Endothelial cell of umbilical vein (primary cell): Measurements from ENCODE around the gene ARID1B. TPM values are rescaled to one million over a fixed set of nuclear protein-coding genes. Genes with fewer than 3 reads are reported as not detected.

Experiments used
- BruUV-seq: library from RNA; stranded (reverse); fragments of 400-500 nt; replicated peaks from 2 replicates; lab custom pipeline; 2021; lab: Mats Ljungman, UMichigan
- CTCF ChIA-PET: fragments of 300-600, 350-600 bp; sonication (Branson Sonifier 250); formaldehyde crosslinking; loops from one replicate; lab custom pipeline; 2021; ENCODE audit warnings: antibody characterized with exemption, inconsistent platforms; lab: Charles Lee
- POLR2A ChIA-PET: fragments of 300-600, 350-600 bp; sonication (Branson Sonifier 250); formaldehyde crosslinking; loops from one replicate; lab custom pipeline; 2021; ENCODE audit warnings: antibody characterized with exemption, inconsistent platforms; lab: Charles Lee
- DNase-seq: peaks from one replicate; pipeline ENCODE4 v3.0.0-alpha.2; 2011; ENCODE audit warnings: low read depth, low spot score
- FAIRE-seq: peaks from 2 replicates; lab custom pipeline; 2011; peaks lifted over from hg19 to GRCh38; lab: Jason Lieb, UNC
- H2AFZ ChIP-seq: 2 replicates; pipeline ENCODE4 v1.6.0; 2012; ENCODE audit warnings: low read depth, low read length, control low read depth, inconsistent platforms
- H3K27ac ChIP-seq: 2 replicates; pipeline ENCODE4 v1.5.1; 2011; ENCODE audit warnings: low read depth, mild to moderate bottlenecking, control low read depth, low read length, moderate library complexity; ENCODE audit not compliant: insufficient read depth
- H3K27me3 ChIP-seq, 2 experiments: 2 replicates each; pipeline versions ENCODE4 v1.6.0 to v1.6.1; 2011; ENCODE audit warnings: low read length in 2 of 2, mixed read lengths in 1 of 2; ENCODE audit not compliant: control insufficient read depth in 2 of 2, insufficient read depth in 2 of 2
- H3K36me3 ChIP-seq, 2 experiments: 2 replicates in 1 of 2; 3 replicates in 1 of 2; pipeline ENCODE4 v1.5.1; 2011; ENCODE audit warnings: low read length in 2 of 2, mild to moderate bottlenecking in 1 of 2, moderate library complexity in 1 of 2; ENCODE audit not compliant: control insufficient read depth in 2 of 2, insufficient read depth in 2 of 2; ENCODE audit errors: extremely low read depth in 1 of 2
- H3K4me1 ChIP-seq: 3 replicates; pipeline ENCODE4 v1.5.1; 2011; ENCODE audit warnings: mild to moderate bottlenecking, low read length; ENCODE audit not compliant: control insufficient read depth, insufficient read depth; ENCODE audit errors: extremely low read depth
- H3K4me2 ChIP-seq: 2 replicates; pipeline ENCODE4 v1.6.1; 2011; ENCODE audit warnings: low read length, control low read depth, mixed read lengths; ENCODE audit not compliant: insufficient read depth
- H3K4me3 ChIP-seq, 3 experiments: fragments of 200-600 bp in 1 of 3; sonication (generic), shearing (Covaris generic) in 1 of 3; replicated peaks in 1 of 3; 2 replicates each; pipeline ENCODE4 v1.5.1; 2011 to 2016; ENCODE audit warnings: control low read depth in 3 of 3, low read length in 3 of 3, mild to moderate bottlenecking in 2 of 3, inconsistent platforms in 1 of 3, low read depth in 1 of 3, moderate library complexity in 1 of 3; ENCODE audit not compliant: insufficient read depth in 1 of 3
- H3K79me2 ChIP-seq: 2 replicates; pipeline ENCODE4 v1.6.0; 2012; ENCODE audit warnings: low read length, inconsistent platforms; ENCODE audit not compliant: control insufficient read depth, insufficient read depth
- H3K9ac ChIP-seq: replicated peaks from 2 replicates; pipeline ENCODE3; 2011; ENCODE audit warnings: low read length, control low read depth; ENCODE audit not compliant: insufficient read depth; ENCODE audit errors: extremely low read depth
- H3K9me1 ChIP-seq: replicated peaks from 3 replicates; pipeline ENCODE4 v1.6.0; 2011; ENCODE audit warnings: mild to moderate bottlenecking, low read length; ENCODE audit not compliant: control insufficient read depth, insufficient read depth; ENCODE audit errors: extremely low read depth
- H3K9me3 ChIP-seq: replicated peaks from 2 replicates; pipeline ENCODE4 v1.5.1; 2012; ENCODE audit warnings: low read length, inconsistent platforms; ENCODE audit not compliant: control insufficient read depth, insufficient read depth
- H4K20me1 ChIP-seq: replicated peaks from 2 replicates; pipeline ENCODE3; 2011; ENCODE audit warnings: mild to moderate bottlenecking, low read length; ENCODE audit not compliant: control insufficient read depth, insufficient read depth; ENCODE audit errors: extremely low read depth
- EZH2 ChIP-seq: IDR thresholded peaks from 2 replicates; pipeline ENCODE4 v1.6.1; 2012; ENCODE audit warnings: borderline replicate concordance, low read depth, mild to moderate bottlenecking, moderate library complexity, low read length, inconsistent platforms; ENCODE audit not compliant: severe bottlenecking
- FOS ChIP-seq: IDR thresholded peaks from 2 replicates; pipeline ENCODE4 v1.6.1; 2011; ENCODE audit warnings: mild to moderate bottlenecking, low read length, moderate library complexity, borderline replicate concordance; ENCODE audit not compliant: insufficient read depth
- GATA2 ChIP-seq: IDR thresholded peaks from 2 replicates; pipeline ENCODE4 v1.7.0; 2011; ENCODE audit warnings: low read depth, mild to moderate bottlenecking, moderate library complexity, mixed read lengths, low read length; ENCODE audit not compliant: insufficient read length, insufficient read depth
- JUN ChIP-seq: IDR thresholded peaks from 2 replicates; pipeline ENCODE4 v1.6.1; 2011; ENCODE audit warnings: borderline replicate concordance, low read depth; ENCODE audit not compliant: insufficient read length, insufficient read depth
- MYC ChIP-seq: IDR thresholded peaks from one replicate; pipeline ENCODE4 v1.6.1; 2011; ENCODE audit warnings: mild to moderate bottlenecking, low read depth, low read length
- POLR2A ChIP-seq: IDR thresholded peaks from 2 replicates; pipeline ENCODE4 v1.6.1; 2012; ENCODE audit warnings: low read depth, mild to moderate bottlenecking, control low read depth, low read length
- POLR2AphosphoS5 ChIP-seq: IDR thresholded peaks from 2 replicates; pipeline ENCODE4 v1.6.1; 2012; ENCODE audit warnings: low read depth, mild to moderate bottlenecking, control low read depth, low read length, moderate library complexity; ENCODE audit not compliant: insufficient read depth
- dilution Hi-C: fragments of 300-500 bp; cut with MboI; formaldehyde crosslinking; loops from one replicate; pipeline ENCODE4 v1.15.0; 2019; ENCODE audit warnings: low sequenced_read_pairs; ENCODE audit not compliant: extremely low pct_ligation_motif_present
- intact Hi-C: fragments of 100-400 bp; cut with micrococcal nuclease; formaldehyde crosslinking; loops from one replicate; pipeline ENCODE4 v1.10.0; 2022
- polyA plus RNA-seq, 4 experiments: library from polyadenylated mRNA; depleted of rRNA in 3 of 4; stranded (reverse) in 3 of 4; unstranded in 1 of 4; fragments of >200 nt; gene quantifications; 2 replicates each; pipeline versions ENCODE4 v1.2.1 to v1.2.3, GENCODE V29; 2011 to 2012; ENCODE audit warnings: missing spikeins in 1 of 4
- total RNA-seq: library from RNA; stranded (reverse); gene quantifications from 2 replicates; pipeline ENCODE4 v1.2.3, GENCODE V29; 2021
- TF ChIP-seq, protein P1 (sequence below): IDR thresholded peaks from 2 replicates; pipeline ENCODE4 v1.6.1; 2011; ENCODE audit not compliant: insufficient read depth, insufficient read length
- TF ChIP-seq, protein P2 (sequence below), 2 donors: IDR thresholded peaks; 1 replicate in 1 of 2; 2 replicates in 1 of 2; pipeline ENCODE4 v1.5.1; 2011; ENCODE audit warnings: low read length in 2 of 2, mild to moderate bottlenecking in 2 of 2, moderate library complexity in 2 of 2, control low read depth in 1 of 2, inconsistent platforms in 1 of 2, low read depth in 1 of 2; ENCODE audit not compliant: insufficient read depth in 1 of 2; ENCODE audit errors: extremely low read depth in 1 of 2

ARID1B gene
- total and polyA plus RNA-seq, 2 donors (not counting 3 experiments of a cell fraction or from before 2014, with no cell fraction given): 21.8 to 89.5 TPM

GRCh38 chr6:156950531-156950930 is 173.4 kb downstream of the ARID1B start:
- H3K9me3 ChIP-seq: no peaks in the 10 kb centered on the region
- no peaks in the 10 kb centered on the region for H3K9me1 ChIP-seq
- BruUV-seq: no TSS peak
- no peaks in the 10 kb centered on the region for H3K36me3 ChIP-seq
- H3K4me2 ChIP-seq: no peak overlapping the region
- H3K9ac ChIP-seq: no peak overlapping the region
- FAIRE-seq: no peak
- H3K4me3 ChIP-seq: no peak overlapping the region
- no peak overlapping the region for H2AFZ ChIP-seq
- no peaks in the 10 kb centered on the region for H3K27me3 ChIP-seq
- intact Hi-C loops: loop anchor here (5.0 kb wide), 1 partner anchor 72 kb away; no protein-coding TSS in a partner anchor
- DNase-seq: no peak
- dilution Hi-C loops: no loop called here
- H3K79me2 ChIP-seq: peaks cover 58% of the 10 kb centered on the region
- no peaks in the 10 kb centered on the region for H4K20me1 ChIP-seq
- no peak overlapping the region for H3K27ac ChIP-seq
- peaks cover 36% of the 10 kb centered on the region for H3K4me1 ChIP-seq
- TF ChIP-seq, protein P1, sequence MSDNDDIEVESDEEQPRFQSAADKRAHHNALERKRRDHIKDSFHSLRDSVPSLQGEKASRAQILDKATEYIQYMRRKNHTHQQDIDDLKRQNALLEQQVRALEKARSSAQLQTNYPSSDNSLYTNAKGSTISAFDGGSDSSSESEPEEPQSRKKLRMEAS: no peak
- TF ChIP-seq JUN (no peak), EZH2 (no peak), POLR2A (no peak), GATA2 (no peak), MYC (no peak), FOS (no peak), POLR2AphosphoS5 (no peak)
- TF ChIP-seq, protein P2, sequence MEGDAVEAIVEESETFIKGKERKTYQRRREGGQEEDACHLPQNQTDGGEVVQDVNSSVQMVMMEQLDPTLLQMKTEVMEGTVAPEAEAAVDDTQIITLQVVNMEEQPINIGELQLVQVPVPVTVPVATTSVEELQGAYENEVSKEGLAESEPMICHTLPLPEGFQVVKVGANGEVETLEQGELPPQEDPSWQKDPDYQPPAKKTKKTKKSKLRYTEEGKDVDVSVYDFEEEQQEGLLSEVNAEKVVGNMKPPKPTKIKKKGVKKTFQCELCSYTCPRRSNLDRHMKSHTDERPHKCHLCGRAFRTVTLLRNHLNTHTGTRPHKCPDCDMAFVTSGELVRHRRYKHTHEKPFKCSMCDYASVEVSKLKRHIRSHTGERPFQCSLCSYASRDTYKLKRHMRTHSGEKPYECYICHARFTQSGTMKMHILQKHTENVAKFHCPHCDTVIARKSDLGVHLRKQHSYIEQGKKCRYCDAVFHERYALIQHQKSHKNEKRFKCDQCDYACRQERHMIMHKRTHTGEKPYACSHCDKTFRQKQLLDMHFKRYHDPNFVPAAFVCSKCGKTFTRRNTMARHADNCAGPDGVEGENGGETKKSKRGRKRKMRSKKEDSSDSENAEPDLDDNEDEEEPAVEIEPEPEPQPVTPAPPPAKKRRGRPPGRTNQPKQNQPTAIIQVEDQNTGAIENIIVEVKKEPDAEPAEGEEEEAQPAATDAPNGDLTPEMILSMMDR (IDR thresholded peaks at IDR 0.05; ENCODE audit: extremely low read depth in 1 of 2, insufficient read depth in 1 of 2, low read depth in 1 of 2, low read length in 2 of 2): no peak
- CTCF ChIA-PET: no interaction called here
- POLR2A ChIA-PET: no interaction called here
